Sciatic nerve (tissue), 2 donors: ENCODE results near the gene DUOX1. TPM values are rescaled to one million over a fixed set of nuclear protein-coding genes. Genes with fewer than 3 reads are reported as not detected.
"Not testable (repeated sequence)": the region's sequence is repeated elsewhere in the genome, so short reads cannot be mapped to it uniquely, and the experiment has no call there.

Source experiments
- ATAC-seq: fragments of 200-7000 bp; cut with Tn5 transposase; one replicate; pipeline ENCODE4 v1.9.1; 2020; ENCODE audit warnings: mild to moderate bottlenecking, moderate library complexity
- DNase-seq: peaks from one replicate; pipeline ENCODE4 v3.0.0-alpha.2; 2020; ENCODE audit warnings: low spot score
- intact Hi-C: fragments of 100-400 bp; cut with DNase I; formaldehyde crosslinking; loops from one replicate; pipeline ENCODE4 v1.14.2; 2022
- total RNA-seq: library from RNA; stranded (reverse); fragmentation: NEBNext Ultra II Directional; extraction: Animal tissue kit (Norgen Biotek cat#: 25700); gene quantifications from one replicate; pipeline ENCODE4 v1.2.1, GENCODE V29; 2021
- donor health status: DM: no; HTN: no; CAD: no.
- donor health status: DM: no; HTN: no; CAD: no.

Gene DUOX1
- 5.9 TPM for total RNA-seq

- intact Hi-C loops, result no loop called here
- peak; percentile 80 for ATAC-seq
These were observed at the start of gene DUOX1, which contains the start of gene DUOXA1 for GRCh38 chr15:45129651-45130129. Gene DUOX1, plus strand, starts transcription at chr15:45129994. Its CDS starts 1,973 bp downstream, at chr15:45131967. Gene DUOXA1, minus strand, starts transcription at chr15:45129879. Its CDS starts 6,865 bp downstream, at chr15:45123014.

GRCh38 chr15:45080593-45080992 lies 49.2 kb upstream of the DUOX1 start:
- DNase-seq, ATAC-seq, intact Hi-C loops: not testable (repeated sequence)

More at GRCh38 chr15:45129651-45130129, at the start of gene DUOX1, which contains the start of gene DUOXA1:
- DNase-seq, result peak; percentile 74

DNA sequence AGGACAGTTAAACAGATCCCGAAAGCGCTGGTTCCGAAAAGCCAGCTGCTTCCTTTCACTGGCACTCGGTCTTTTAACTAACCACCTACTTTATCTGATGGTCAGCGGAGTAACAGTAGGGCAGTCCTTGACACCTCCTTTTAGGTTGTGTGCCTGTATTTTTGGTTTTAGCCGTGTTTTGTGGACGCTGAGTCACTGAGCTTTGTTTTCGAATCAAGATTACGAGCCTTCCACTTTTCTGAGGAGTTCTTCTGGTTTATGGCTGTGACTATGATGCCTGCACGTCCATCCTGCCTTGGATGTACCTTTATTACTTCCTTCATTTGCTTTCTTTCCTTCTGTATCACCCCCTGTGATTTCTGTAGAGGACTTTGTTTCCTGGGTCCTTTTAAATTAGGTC lies 47.4 kb upstream of the DUOX1 start:
- ATAC-seq, intact Hi-C loops, DNase-seq: not testable (repeated sequence)

- ATAC-seq (no peak), DNase-seq (no peak)
- intact Hi-C loops, result no loop called here
These were observed 46.6 kb upstream of the DUOX1 start for GRCh38 chr15:45083223-45083622.

DNA sequence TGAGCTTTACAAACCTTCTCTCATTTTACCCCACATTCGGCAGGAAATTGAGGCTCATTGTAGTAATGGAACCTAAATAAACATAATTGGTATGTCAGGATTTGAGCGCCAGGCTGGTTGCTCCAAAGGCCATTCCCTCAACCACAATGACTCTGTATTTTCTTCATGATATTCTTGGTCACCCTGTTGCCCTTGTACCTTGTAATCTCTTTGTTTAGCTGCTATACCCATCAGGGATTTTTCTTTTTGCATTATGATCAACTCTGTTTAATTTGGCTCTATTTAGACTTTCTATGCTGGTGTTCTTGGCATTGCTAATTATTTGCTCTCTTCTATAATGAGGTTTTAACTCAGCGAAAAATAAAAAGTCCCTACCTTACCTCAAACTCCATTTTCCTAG lies 45.6 kb upstream of the DUOX1 start:
- DNase-seq (no peak), ATAC-seq (no peak)
- intact Hi-C loops, result no loop called here

GRCh38 chr15:45087513-45087912 lies 42.3 kb upstream of the DUOX1 start:
- ATAC-seq (no peak), DNase-seq (no peak)
- intact Hi-C loops, result no loop called here

DNA sequence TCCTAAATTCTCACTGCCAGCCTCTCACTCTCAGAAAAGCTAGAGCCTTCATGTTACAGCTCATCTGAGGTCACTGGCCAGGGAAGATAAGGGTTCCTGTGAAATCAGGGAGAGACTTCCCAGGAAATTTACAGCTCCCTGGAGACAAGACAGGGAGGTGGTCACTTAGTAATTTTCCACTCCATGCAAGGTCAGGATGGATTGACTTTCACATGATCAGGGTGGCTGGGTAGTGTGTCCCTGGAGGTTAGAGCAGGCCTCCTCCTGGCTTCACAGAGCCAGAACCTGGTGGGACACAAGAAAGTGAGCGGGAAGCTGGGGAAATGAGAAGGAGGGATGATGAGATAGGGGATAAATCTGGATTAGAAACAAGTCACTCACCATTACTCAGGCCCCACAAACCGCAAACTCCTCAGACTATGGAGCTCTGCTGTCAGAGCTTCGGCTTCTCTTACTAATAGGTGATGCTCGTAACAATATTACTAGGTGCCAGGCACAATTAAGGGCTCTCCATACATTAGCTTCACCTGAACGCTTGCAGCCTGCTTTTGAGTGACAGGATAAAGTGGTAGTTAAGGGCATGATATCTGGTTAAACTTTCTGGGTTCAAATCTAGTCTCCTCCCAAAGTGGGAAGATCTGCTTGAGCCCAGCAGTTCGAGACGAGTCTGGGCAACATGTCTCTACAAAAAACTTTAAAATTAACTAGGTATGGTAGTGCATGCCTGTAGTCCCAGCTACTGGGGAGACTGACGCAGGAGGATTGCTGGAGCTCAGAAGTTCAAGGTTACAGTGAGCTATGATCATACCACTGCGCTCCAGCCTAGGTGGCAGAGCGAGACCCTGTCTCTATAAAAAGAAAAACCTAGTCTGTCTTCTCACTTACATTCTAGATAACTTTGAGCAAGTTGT lies 40.7 kb upstream of the DUOX1 start:
- ATAC-seq, result no peak
- intact Hi-C loops, result no loop called here
- DNase-seq, result no peak

- intact Hi-C loops, result no loop called here
- DNase-seq (no peak), ATAC-seq (no peak)
These were observed 40.0 kb upstream of the DUOX1 start for GRCh38 chr15:45089712-45090373.

- intact Hi-C loops, result no loop called here
- no peak for DNase-seq
- ATAC-seq, result no peak
These were observed 38.6 kb upstream of the DUOX1 start for GRCh38 chr15:45091161-45091560.

DNA sequence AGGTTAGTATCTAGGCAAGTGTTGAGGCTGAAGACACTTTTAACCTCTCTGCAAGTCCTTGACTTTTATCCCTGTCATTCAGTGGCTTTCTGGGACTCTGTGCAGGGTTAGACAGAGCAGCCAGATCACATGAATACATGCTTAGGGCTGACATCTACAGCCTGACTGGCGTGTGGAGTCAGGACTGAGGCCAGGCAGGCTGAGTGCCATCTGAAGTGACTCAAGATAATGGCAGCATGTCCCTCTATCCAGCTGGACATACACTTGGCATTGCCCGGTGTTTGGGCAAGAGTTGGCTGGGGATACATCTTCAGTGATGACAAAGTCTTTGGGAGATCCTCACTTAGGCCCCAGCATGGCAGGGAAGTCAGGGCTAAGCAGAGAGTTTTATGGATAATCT lies 38.2 kb upstream of the DUOX1 start:
- intact Hi-C loops, result no loop called here
- DNase-seq (no peak), ATAC-seq (no peak)

- DNase-seq (no peak), ATAC-seq (no peak)
- intact Hi-C loops, result no loop called here
These were observed 36.8 kb upstream of the DUOX1 start for GRCh38 chr15:45093013-45093412.

DNA sequence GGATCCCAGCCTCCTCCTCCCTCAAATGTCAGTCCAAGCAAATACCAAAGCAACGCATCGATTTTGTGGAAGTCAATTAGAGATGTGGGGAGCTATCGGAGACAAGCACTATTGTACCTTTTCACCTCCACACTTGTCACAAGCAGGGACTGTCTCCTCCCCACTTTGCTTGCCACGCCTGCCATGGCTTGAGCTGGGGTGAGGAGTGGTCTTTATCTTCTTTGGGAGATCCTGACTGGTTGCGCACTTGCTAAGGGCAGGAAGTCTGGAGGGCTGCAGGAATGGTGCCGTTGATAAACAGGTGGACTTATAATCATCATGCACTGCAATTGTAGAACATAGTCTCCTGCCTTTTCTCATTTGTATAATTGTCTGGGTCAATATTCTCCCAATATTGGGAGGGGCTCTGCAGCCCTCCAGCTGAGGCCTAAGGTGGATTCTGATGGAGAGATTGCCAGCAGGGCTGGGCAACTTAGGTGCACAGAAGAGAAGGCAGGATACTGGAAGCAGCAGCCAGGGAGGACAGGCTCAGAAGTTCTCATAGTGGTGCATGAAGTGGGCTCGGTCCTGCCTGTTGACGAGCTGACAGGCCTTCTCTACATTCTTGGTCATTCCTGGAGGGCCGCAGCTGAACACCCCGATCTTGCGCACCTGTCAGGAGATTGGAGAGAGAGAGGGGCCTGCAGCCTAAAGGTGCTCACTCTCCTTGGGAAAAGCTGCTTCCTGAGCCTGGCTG lies 36.0 kb upstream of the DUOX1 start:
- intact Hi-C loops, result no loop called here
- ATAC-seq (no peak), DNase-seq (no peak)

GRCh38 chr15:45094358-45094730 lies 35.5 kb upstream of the DUOX1 start:
- peak; percentile 18 for ATAC-seq
- intact Hi-C loops, result no loop called here
- no peak for DNase-seq

- no peak for ATAC-seq
- no peak for DNase-seq
- intact Hi-C loops, result no loop called here
These were observed 34.1 kb upstream of the DUOX1 start for GRCh38 chr15:45095661-45096060.

GRCh38 chr15:45097466-45097865 lies 32.3 kb upstream of the DUOX1 start:
- DNase-seq, result no peak
- no peak for ATAC-seq
- intact Hi-C loops, result no loop called here

- DNase-seq, result peak; percentile 23
- ATAC-seq, result no peak
- intact Hi-C loops, result no loop called here
These were observed 30.1 kb upstream of the DUOX1 start for GRCh38 chr15:45099549-45100165.

- ATAC-seq, result no peak
- intact Hi-C loops, result no loop called here
- peak; percentile 18 for DNase-seq
These were observed 28.7 kb upstream of the DUOX1 start for GRCh38 chr15:45100884-45101625.

DNA sequence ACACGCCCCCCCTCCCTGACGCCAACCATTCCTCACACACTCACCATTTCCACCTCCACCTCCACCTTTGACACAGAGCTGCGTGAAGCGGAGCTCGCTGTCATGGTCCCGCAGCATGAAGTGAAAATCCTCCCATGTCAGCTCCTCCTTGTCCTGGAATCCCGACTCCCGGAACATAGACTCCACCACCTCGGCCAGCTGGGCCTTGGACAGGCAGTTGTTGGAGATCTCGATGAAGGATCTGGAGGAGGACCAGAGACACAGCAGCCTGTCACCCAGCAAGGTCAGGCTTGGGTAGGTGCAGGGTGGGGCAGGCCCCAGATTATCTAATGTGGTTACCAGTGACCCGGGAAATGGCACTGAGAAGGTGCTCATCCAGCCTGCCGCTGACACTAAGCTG lies 28.0 kb upstream of the DUOX1 start:
- no peak for ATAC-seq
- peak; percentile 22 for DNase-seq
- intact Hi-C loops, result no loop called here
